Caco-2 (cell line): ENCODE results near the gene CMYA5. TPM values are rescaled to one million over a fixed set of nuclear protein-coding genes. Genes with fewer than 3 reads are reported as not detected.

Source experiments
- BruUV-seq: library from RNA; stranded (reverse); fragments of 400-500 nt; replicated peaks from 2 replicates; lab custom pipeline; 2021; lab: Mats Ljungman, UMichigan
- CTCF ChIA-PET: fragments of 300-600 bp; sonication (Branson Sonifier 250); formaldehyde crosslinking; loops from one replicate; lab custom pipeline; 2022; ENCODE audit warnings: antibody characterized with exemption; lab: Charles Lee
- POLR2A ChIA-PET: fragments of 300-600 bp; sonication (Branson Sonifier 250); formaldehyde crosslinking; loops from one replicate; lab custom pipeline; 2022; ENCODE audit warnings: antibody characterized with exemption; lab: Charles Lee
- DNase-seq, 2 experiments: peaks; one replicate each; pipeline versions ENCODE4 v3.0.0 to v3.0.0-alpha.2; 2020 to 2022
- H3K27me3 ChIP-seq: replicated peaks from 2 replicates; pipeline ENCODE4 v1.6.0; 2011; ENCODE audit warnings: low read length; ENCODE audit not compliant: control insufficient read depth, insufficient read depth
- H3K36me3 ChIP-seq: 2 replicates; pipeline ENCODE4 v1.5.1; 2011; ENCODE audit warnings: low read length; ENCODE audit not compliant: control insufficient read depth, insufficient read depth
- H3K4me1 ChIP-seq: fragments of 250-450 bp; sonication (Bioruptor Pico); 2 replicates; pipeline ENCODE4 v1.5.1; 2020; ENCODE audit warnings: mild to moderate bottlenecking
- H3K4me3 ChIP-seq: 2 replicates; pipeline ENCODE4 v1.5.1; 2011; ENCODE audit warnings: low read depth, mild to moderate bottlenecking, control low read depth, low read length
- H3K9me3 ChIP-seq: fragments of 250-450 bp; sonication (Bioruptor Pico); 2 replicates; pipeline ENCODE4 v1.5.1; 2020; ENCODE audit warnings: mild to moderate bottlenecking, moderate library complexity
- H3K27ac Mint-ChIP-seq: one replicate; pipeline ENCODE4 v1.8.0; 2022; ENCODE audit warnings: mixed read lengths; ENCODE audit not compliant: unreplicated experiment
- H3K27me3 Mint-ChIP-seq: one replicate; pipeline ENCODE4 v1.8.0; 2022; ENCODE audit warnings: mixed read lengths; ENCODE audit not compliant: insufficient read depth, unreplicated experiment
- H3K36me3 Mint-ChIP-seq: one replicate; pipeline ENCODE4 v1.8.0; 2022; ENCODE audit warnings: mild to moderate bottlenecking, mixed read lengths; ENCODE audit not compliant: insufficient read depth, unreplicated experiment
- H3K4me1 Mint-ChIP-seq: one replicate; pipeline ENCODE4 v1.8.0; 2022; ENCODE audit warnings: low read depth, mixed read lengths; ENCODE audit not compliant: unreplicated experiment
- H3K4me3 Mint-ChIP-seq: one replicate; pipeline ENCODE4 v1.8.0; 2022; ENCODE audit warnings: mild to moderate bottlenecking, moderate library complexity, mixed read lengths; ENCODE audit not compliant: unreplicated experiment
- H3K9me3 Mint-ChIP-seq: one replicate; pipeline ENCODE4 v1.8.0; 2022; ENCODE audit warnings: mixed read lengths; ENCODE audit not compliant: unreplicated experiment
- intact Hi-C: fragments of 100-400 bp; cut with micrococcal nuclease; formaldehyde crosslinking; loops from one replicate; pipeline ENCODE4 v1.10.0; 2022; ENCODE audit not compliant: unreplicated experiment
- total RNA-seq: library from RNA; stranded (reverse); gene quantifications from 2 replicates; pipeline ENCODE4 v1.2.3, GENCODE V29; 2022
- TF ChIP-seq, protein P1 (sequence below), 2 experiments: fragments of 200-600 bp in 1 of 2; IDR thresholded peaks; 1 replicate in 1 of 2; 2 replicates in 1 of 2; pipeline versions ENCODE4 v1.5.1 to v1.8.0; 2011 to 2022; ENCODE audit warnings: antibody characterized with exemption in 1 of 2, control low read depth in 1 of 2, inconsistent platforms in 1 of 2, low read depth in 1 of 2, low read length in 1 of 2, mild to moderate bottlenecking in 1 of 2, moderate library complexity in 1 of 2; ENCODE audit not compliant: insufficient read depth in 1 of 2, severe bottlenecking in 1 of 2, unreplicated experiment in 1 of 2

CMYA5 gene
- total RNA-seq, 1 experiment from 2014 or later: 0.39 TPM

DNA sequence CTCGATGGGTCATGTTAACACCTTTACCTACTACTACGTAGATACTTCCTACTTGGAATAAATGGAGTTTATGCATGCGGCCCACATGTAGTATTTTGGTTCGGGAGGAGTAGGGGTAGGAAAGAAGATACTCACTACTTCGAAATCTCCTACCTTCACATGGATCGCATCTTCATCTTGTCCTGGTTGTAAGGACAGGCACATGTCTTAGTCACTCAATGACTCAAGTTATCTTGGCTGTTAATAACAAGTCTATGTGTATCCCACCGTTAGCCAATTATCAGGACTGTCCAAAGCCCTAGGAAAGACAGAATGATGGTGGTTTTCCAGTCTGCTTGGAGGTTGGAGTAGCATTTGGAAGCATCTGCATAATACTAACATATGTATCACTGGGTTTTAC, 24.1 kb downstream of the CMYA5 start:
- H3K27me3 ChIP-seq: no peaks in the 10 kb centered on the region
- TF ChIP-seq, protein P1, sequence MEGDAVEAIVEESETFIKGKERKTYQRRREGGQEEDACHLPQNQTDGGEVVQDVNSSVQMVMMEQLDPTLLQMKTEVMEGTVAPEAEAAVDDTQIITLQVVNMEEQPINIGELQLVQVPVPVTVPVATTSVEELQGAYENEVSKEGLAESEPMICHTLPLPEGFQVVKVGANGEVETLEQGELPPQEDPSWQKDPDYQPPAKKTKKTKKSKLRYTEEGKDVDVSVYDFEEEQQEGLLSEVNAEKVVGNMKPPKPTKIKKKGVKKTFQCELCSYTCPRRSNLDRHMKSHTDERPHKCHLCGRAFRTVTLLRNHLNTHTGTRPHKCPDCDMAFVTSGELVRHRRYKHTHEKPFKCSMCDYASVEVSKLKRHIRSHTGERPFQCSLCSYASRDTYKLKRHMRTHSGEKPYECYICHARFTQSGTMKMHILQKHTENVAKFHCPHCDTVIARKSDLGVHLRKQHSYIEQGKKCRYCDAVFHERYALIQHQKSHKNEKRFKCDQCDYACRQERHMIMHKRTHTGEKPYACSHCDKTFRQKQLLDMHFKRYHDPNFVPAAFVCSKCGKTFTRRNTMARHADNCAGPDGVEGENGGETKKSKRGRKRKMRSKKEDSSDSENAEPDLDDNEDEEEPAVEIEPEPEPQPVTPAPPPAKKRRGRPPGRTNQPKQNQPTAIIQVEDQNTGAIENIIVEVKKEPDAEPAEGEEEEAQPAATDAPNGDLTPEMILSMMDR (IDR thresholded peaks at IDR 0.05; ENCODE audit: insufficient read depth in 1 of 2, low read depth in 1 of 2, low read length in 1 of 2, severe bottlenecking in 1 of 2, unreplicated experiment in 1 of 2): no peak
- no peaks in the 10 kb centered on the region for H3K36me3 ChIP-seq
- no peak overlapping the region for H3K27ac Mint-ChIP-seq
- no peak for DNase-seq
- BruUV-seq: no TSS peak
- no peaks in the 10 kb centered on the region for H3K4me1 ChIP-seq
- ChIA-PET POLR2A (no interaction called here), CTCF (no interaction called here)
- H3K27me3 Mint-ChIP-seq: no peaks in the 10 kb centered on the region
- no peak overlapping the region for H3K4me3 Mint-ChIP-seq
- no peaks in the 10 kb centered on the region for H3K36me3 Mint-ChIP-seq
- no peak overlapping the region for H3K4me3 ChIP-seq
- intact Hi-C loops: no loop called here
- H3K9me3 ChIP-seq: no peaks in the 10 kb centered on the region
- H3K9me3 Mint-ChIP-seq: no peaks in the 10 kb centered on the region
- no peaks in the 10 kb centered on the region for H3K4me1 Mint-ChIP-seq

DNA sequence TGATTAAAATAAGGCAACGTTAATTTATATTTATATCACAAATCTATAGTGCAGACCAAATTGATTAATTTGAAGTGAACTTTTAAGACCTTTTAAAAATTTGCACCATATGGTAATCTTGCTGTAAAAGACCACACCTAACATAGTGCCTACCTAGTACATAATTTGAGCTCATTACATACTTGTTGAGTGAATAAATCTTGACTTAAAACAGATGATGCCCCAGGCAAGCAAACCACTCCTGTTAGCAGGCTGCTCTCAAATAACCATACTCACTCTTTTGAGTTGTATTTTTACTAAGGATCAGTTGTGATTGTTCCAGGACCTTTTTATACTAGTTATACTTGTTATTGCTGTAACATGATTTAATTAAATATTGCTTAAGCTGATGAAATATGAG, 27.2 kb downstream of the CMYA5 start:
- Histone ChIP-seq H3K4me3 (no peak overlapping the region), H3K27me3 (no peaks in the 10 kb centered on the region), H3K36me3 (no peaks in the 10 kb centered on the region), H3K9me3 (peaks cover 19% of the 10 kb centered on the region), H3K4me1 (no peaks in the 10 kb centered on the region)
- Mint-ChIP-seq H3K27me3 (no peaks in the 10 kb centered on the region), H3K9me3 (peaks cover 24% of the 10 kb centered on the region), H3K4me3 (no peak overlapping the region), H3K27ac (no peak overlapping the region), H3K4me1 (no peaks in the 10 kb centered on the region), H3K36me3 (no peaks in the 10 kb centered on the region)
- ChIA-PET CTCF (no interaction called here), POLR2A (no interaction called here)
- no TSS peak for BruUV-seq
- DNase-seq: no peak
- TF ChIP-seq, protein P1 (IDR thresholded peaks at IDR 0.05; ENCODE audit: insufficient read depth in 1 of 2, low read depth in 1 of 2, low read length in 1 of 2, severe bottlenecking in 1 of 2, unreplicated experiment in 1 of 2): no peak
- intact Hi-C loops: no loop called here

DNA sequence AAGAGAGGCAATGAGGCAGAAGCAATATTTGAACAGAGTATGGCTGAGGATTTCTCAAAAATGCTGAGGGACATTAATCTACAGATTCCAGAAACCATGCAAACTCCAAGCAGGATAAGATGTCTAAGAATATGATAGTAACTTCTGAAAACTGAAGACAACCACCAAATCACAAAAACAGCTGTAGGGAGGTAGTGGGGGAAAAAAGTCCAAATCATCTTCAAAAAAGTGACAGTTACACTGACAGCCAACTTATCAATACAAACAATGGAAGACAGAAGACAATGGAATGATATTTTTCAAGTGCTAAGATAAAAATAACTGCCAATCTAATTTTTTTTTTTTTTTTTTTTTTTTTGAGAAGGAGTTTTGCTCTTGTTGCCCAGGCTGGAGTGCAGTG, 30.5 kb downstream of the CMYA5 start:
- intact Hi-C loops: no loop called here
- no peaks in the 10 kb centered on the region for H3K4me1 Mint-ChIP-seq
- H3K36me3 Mint-ChIP-seq: no peaks in the 10 kb centered on the region
- ChIA-PET CTCF (no interaction called here), POLR2A (no interaction called here)
- TF ChIP-seq, protein P1 (IDR thresholded peaks at IDR 0.05; ENCODE audit: insufficient read depth in 1 of 2, low read depth in 1 of 2, low read length in 1 of 2, severe bottlenecking in 1 of 2, unreplicated experiment in 1 of 2): no peak
- H3K27me3 Mint-ChIP-seq: no peaks in the 10 kb centered on the region
- H3K36me3 ChIP-seq: no peaks in the 10 kb centered on the region
- no peaks in the 10 kb centered on the region for H3K4me1 ChIP-seq
- no peak overlapping the region for H3K4me3 ChIP-seq
- H3K4me3 Mint-ChIP-seq: no peak overlapping the region
- H3K9me3 ChIP-seq: peaks cover 19% of the 10 kb centered on the region
- no TSS peak for BruUV-seq
- H3K9me3 Mint-ChIP-seq: peaks cover 24% of the 10 kb centered on the region
- no peaks in the 10 kb centered on the region for H3K27me3 ChIP-seq
- H3K27ac Mint-ChIP-seq: no peak overlapping the region
- no peak for DNase-seq
